ENCODE data around the gene WDSUB1.

The WDSUB1 gene

DNA sequence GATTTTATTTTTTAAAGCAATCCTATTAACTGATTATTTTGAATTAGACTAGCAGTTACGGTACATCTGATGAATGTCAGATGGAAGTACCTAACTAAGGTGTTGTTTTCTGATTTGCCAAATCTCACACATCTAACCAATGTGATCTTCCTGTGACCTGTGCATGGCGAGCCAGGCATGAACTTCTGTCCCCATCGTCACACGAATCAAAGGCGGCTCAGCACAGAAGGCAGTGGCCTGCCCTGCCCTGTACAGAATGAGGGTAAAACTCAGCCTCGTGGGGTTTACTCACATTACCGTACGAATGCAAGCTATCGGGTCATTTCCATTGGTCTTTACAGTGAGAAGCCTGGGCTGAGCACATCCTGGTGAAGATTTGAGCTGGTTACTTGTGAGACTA lies 87.3 kb downstream of the WDSUB1 start:
- DNase-seq (ENCODE audit: low read depth, low spot score) = no peak

DNA sequence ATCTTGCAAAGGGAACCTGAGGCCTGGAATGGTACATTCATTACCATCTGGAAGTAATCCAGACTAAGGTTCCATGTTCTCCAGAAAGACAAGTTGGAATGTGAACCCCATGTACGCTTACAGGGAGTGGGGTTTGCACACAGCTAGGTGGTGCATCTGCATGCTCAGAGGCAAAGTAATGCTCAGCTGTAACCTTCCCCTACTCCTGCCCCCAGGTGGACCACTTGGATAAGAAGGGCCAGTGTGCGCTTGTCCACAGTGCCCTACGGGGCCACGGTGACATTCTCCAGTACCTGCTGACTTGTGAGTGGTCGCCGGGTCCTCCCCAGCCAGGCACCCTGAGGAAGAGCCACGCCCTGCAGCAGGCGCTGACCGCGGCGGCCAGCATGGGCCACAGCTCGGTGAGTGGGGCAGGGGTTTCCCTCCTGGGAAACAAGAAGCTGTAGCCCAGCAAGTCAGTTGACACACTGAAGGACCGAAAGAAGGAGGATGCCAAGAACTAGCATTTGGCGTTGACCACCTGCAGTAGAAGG lies 90.0 kb downstream of the WDSUB1 start:
- DNase-seq (ENCODE audit: low read depth, low spot score) = no peak

DNA sequence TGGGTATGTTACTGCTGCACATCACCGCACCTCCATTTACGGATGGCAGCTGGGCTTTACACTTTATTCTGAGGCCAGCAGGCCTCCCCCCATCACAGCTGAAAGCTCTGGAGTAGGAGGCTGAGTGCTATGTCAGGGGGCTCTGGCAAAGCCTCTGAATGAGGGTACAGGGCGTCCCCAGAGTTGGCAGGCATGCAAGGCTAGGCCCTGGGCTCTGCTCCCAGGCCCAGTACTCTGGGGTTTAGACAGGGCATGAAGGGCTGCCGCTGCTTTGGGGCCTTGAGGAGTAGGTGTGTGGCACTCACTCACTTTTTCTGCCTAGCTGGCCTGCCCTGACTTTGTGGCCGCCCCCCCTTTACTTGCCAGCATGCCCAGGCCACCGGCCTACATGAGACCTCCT lies 90.8 kb downstream of the WDSUB1 start:
- DNase-seq (ENCODE audit: low read depth, low spot score) = no peak

DNA sequence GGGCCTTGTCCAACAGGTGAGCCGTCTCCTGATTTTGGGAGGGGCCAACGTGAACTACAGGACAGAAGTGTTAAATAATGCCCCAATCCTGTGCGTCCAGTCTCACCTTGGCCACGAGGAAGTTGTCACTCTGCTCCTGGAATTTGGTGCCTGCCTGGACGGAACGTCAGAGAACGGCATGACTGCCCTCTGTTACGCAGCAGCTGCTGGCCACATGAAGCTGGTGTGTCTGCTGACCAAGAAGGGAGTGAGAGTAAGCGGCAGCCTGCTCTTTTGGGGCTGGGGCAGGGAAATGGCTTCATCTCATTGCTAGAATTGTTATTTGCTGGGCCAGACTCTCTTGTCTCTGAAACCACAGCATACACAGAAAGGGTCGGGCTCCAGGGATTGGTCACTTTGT lies 92.3 kb downstream of the WDSUB1 start:
- DNase-seq (ENCODE audit: low read depth, low spot score) = no peak

DNA sequence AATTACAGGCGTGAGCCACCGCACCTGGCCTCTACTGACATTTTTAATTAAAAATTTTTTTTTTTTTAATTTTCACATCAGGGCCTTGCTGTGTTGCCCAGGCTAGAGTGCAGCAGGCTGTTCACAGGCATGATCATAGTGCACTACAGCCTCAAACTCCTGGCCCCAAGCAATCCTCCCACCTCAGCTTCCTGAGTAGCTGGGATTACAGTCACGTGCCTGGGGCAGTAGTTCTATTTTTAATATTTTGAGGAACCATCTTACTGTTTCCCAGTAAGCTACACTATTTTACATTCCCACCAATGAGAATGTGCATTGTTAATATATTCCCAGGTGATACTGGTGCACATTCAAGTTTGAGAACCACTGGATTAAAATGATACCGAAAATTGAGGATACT lies 92.7 kb downstream of the WDSUB1 start:
- DNase-seq (ENCODE audit: low read depth, low spot score) = no peak

DNA sequence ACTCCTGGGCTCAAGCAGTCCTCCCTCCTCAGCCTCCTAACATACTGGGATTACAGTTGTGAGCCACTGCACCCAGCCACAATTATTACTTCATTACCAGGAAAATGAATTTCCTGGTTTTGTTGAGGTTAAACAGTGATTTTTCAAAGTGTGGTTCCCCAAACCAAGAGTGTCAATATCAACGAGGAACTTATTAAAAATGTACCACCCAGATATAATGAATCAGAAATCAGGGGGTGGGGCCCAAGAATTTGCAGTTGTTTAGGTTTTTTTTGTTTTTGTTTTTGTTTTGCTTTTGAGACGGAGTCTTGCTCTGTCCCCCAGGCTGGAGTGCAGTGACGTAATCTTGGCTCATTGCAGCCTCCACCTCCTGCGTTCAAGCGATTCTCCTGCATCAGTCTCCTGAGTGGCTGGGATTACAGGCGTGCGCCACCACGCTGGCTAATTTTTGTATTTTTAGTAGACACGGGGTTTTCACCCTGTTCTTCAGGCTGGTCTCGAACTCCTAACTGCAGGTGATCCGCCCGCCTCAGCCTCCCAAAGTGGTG lies 94.1 kb downstream of the WDSUB1 start:
- no peak for DNase-seq (ENCODE audit: low read depth, low spot score)

DNA sequence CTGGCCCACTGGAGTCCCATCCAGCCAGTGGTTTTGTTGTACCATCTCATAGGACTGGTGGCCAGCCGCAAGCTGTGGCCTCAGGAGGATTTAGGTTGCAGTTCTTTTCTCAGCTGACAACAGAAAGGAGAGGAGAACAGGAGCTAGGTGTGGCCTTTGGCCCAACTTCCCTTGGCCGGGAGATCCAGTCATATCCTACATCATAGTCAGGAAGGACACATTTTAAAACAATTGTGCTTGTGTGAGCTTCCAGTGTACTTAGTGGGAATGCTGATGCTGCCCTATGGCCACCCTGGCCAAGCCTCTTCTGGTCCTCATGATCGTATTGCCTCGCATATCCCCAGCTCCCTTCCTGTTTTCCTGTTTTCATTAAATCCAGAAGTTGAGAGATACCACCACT lies 98.1 kb downstream of the WDSUB1 start:
- no peak for DNase-seq (ENCODE audit: low read depth, low spot score)

DNA sequence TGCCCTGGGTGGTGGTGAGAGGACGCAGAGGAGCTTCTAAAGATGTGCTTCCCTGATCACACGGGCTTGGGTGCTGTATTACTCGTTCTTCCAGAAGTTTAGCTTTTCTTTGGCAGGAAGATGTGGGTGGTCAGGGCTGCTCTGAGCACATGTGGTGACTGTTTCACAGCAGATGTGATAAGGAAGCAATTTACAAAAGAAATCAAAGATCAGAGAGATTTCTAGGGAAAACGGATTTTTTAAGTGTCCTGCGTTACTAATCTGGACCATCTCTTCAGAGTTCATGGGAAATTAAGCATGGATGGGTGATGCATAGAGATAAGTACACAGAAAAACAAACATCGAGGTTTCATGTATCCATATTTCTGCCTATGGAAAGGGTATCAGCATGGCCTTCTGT lies 99.4 kb downstream of the WDSUB1 start:
- DNase-seq (ENCODE audit: low read depth, low spot score) = no peak

DNA sequence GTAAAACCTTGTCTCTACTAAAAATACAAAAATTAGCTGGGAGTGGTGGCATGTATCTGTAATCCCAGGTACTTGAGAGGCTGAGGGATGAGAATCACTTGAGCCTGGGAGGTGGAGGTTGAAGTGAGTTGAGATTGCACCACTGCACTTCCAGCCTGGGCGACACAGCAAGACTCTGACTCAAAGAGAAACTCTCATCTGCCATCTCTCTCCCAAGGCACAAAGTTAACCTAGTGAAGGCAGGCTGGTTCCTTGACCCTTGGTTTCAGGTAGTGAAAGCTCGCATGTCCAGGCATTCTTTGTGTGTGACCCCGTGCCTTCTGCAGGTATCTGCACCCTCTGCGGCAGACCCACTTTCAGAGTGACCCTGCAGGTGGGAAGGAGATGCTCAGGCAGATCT lies 100.0 kb downstream of the WDSUB1 start:
- DNase-seq (ENCODE audit: low read depth, low spot score) = no peak

Measured in activated CD4-positive, CD25-positive, alpha-beta regulatory T cell treated with anti-CD3 and anti-CD28 coated beads, Interleukin-2, amount 50 U/mL, for 16 hours (primary cell).